Colonic mucosa (tissue), 4 donors: ENCODE data around the gene CAMK1. TPM values are rescaled to one million over a fixed set of nuclear protein-coding genes. Genes with fewer than 3 reads are reported as not detected.

Experiments used
- DNase-seq: peaks from one replicate; pipeline ENCODE4 v3.0.0-alpha.2; 2020
- H3K27ac ChIP-seq: fragments of 200-600 bp; one replicate; pipeline ENCODE4 v1.8.0; 2021
- H3K27me3 ChIP-seq: fragments of 200-600 bp; one replicate; pipeline ENCODE4 v1.8.0; 2021
- H3K36me3 ChIP-seq: fragments of 200-600 bp; one replicate; pipeline ENCODE4 v1.8.0; 2021
- H3K4me1 ChIP-seq: fragments of 200-600 bp; one replicate; pipeline ENCODE4 v1.8.0; 2021; ENCODE audit warnings: mild to moderate bottlenecking
- H3K4me3 ChIP-seq: fragments of 200-600 bp; one replicate; pipeline ENCODE4 v1.8.0; 2021
- H3K9ac ChIP-seq, 2 donors: one replicate each; pipeline ENCODE4 v1.7.0; 2013; ENCODE audit warnings: control low read depth in 2 of 2, low read depth in 2 of 2, low read length in 2 of 2
- H3K9me3 ChIP-seq: fragments of 200-600 bp; one replicate; pipeline ENCODE4 v1.8.0; 2021
- intact Hi-C: fragments of 100-400 bp; cut with DNase I; formaldehyde crosslinking; loops from one replicate; pipeline ENCODE4 v1.14.1; 2022
- total RNA-seq, 2 donors: library from RNA; stranded (reverse); fragmentation: NEBNext Ultra II Directional in 1 of 2; extraction: Animal tissue kit (Norgen Biotek cat#: 25700) in 1 of 2; gene quantifications; one replicate each; pipeline ENCODE4 v1.2.1, GENCODE V29; 2021
- TF ChIP-seq, protein P1 (sequence below): fragments of 200-600 bp; IDR thresholded peaks from one replicate; pipeline ENCODE4 v1.8.0; 2022; ENCODE audit warnings: antibody characterized with exemption, mild to moderate bottlenecking
- donor health status: healthy.
- donor health status: DM: no; HTN: no; CAD: no.
- donor health status: DM: no; HTN: no; CAD: no.

The CAMK1 gene
- total RNA-seq, 2 donors from 2014 or later, result 7.8 to 16.5 TPM

- peaks cover 4% of the 10 kb centered on the region for H3K4me1 ChIP-seq
- TF ChIP-seq, protein P1, sequence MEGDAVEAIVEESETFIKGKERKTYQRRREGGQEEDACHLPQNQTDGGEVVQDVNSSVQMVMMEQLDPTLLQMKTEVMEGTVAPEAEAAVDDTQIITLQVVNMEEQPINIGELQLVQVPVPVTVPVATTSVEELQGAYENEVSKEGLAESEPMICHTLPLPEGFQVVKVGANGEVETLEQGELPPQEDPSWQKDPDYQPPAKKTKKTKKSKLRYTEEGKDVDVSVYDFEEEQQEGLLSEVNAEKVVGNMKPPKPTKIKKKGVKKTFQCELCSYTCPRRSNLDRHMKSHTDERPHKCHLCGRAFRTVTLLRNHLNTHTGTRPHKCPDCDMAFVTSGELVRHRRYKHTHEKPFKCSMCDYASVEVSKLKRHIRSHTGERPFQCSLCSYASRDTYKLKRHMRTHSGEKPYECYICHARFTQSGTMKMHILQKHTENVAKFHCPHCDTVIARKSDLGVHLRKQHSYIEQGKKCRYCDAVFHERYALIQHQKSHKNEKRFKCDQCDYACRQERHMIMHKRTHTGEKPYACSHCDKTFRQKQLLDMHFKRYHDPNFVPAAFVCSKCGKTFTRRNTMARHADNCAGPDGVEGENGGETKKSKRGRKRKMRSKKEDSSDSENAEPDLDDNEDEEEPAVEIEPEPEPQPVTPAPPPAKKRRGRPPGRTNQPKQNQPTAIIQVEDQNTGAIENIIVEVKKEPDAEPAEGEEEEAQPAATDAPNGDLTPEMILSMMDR, result no peak
- intact Hi-C loops, result no loop called here
- H3K9me3 ChIP-seq, result no peaks in the 10 kb centered on the region
- H3K27me3 ChIP-seq, result no peaks in the 10 kb centered on the region
- no peak overlapping the region for H3K27ac ChIP-seq
- no peak overlapping the region for H3K9ac ChIP-seq
- no peak for DNase-seq
- H3K4me3 ChIP-seq, result no peak overlapping the region
- H3K36me3 ChIP-seq, result peaks cover 52% of the 10 kb centered on the region
Observed at GRCh38 chr3:9800529-9800928, 30.8 kb upstream of the CAMK1 start.

GRCh38 chr3:9797196-9797945 is 27.6 kb upstream of the CAMK1 start:
- intact Hi-C loops, result no loop called here
- Histone ChIP-seq H3K36me3 (peaks cover 29% of the 10 kb centered on the region), H3K27me3 (no peaks in the 10 kb centered on the region), H3K9me3 (no peaks in the 10 kb centered on the region), H3K4me1 (peaks cover 4% of the 10 kb centered on the region), H3K4me3 (no peak overlapping the region), H3K9ac (no peak overlapping the region), H3K27ac (no peak overlapping the region)
- TF ChIP-seq, protein P1, result no peak
- DNase-seq, result no peak

GRCh38 chr3:9795207-9795606 is 25.5 kb upstream of the CAMK1 start:
- Histone ChIP-seq H3K27ac (no peak overlapping the region), H3K27me3 (no peaks in the 10 kb centered on the region), H3K9me3 (no peaks in the 10 kb centered on the region), H3K9ac (peak overlapping the region in 1 of 2 donors; percentile 19), H3K4me1 (peaks cover 4% of the 10 kb centered on the region), H3K4me3 (no peak overlapping the region), H3K36me3 (peaks cover 14% of the 10 kb centered on the region)
- intact Hi-C loops, result no loop called here
- TF ChIP-seq, protein P1, result no peak
- no peak for DNase-seq

GRCh38 chr3:9794400-9794799 is 24.7 kb upstream of the CAMK1 start:
- H3K4me1 ChIP-seq, result peaks cover 4% of the 10 kb centered on the region
- H3K27ac ChIP-seq, result no peak overlapping the region
- peaks cover 8% of the 10 kb centered on the region for H3K36me3 ChIP-seq
- no peak for DNase-seq
- H3K9me3 ChIP-seq, result no peaks in the 10 kb centered on the region
- TF ChIP-seq, protein P1, result no peak
- no peak overlapping the region for H3K4me3 ChIP-seq
- H3K9ac ChIP-seq, result no peak overlapping the region
- intact Hi-C loops, result loop anchor here (5.0 kb wide), 1 partner anchor 47 kb away; the partner anchor contains the start of gene OGG1
- H3K27me3 ChIP-seq, result no peaks in the 10 kb centered on the region

DNA sequence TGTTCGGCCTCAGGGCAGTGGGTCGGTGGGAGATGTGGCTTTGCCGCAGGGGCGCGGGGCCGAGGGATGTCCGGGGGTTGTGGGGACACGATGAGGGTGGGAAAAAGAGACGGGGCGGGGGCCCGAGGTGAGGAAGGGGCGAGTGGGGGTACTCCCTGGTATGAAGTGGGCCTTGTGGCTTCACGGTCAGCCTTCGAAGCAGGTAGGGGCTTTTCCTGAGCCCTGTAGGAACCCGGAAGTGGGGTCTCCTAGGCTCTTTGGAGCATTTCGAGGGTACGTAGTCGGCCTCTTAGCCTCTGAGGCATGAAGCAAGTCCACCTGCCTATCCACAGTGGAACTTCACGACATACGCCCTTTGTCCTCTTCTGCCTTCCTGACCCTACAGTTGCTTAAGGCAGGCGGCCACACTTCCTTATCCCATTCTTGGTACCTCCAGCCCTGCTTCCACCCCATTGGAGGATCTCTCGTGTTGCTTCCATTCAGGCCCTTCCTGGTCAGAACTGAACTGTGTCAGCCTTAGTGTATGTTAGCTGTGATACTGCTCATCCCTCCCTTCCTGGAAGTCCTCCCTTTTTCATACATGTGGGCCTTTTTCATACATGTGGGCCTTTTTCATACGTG is 23.5 kb upstream of the CAMK1 start:
- Histone ChIP-seq H3K4me3 (peak overlapping the region; percentile 90), H3K9ac (peak overlapping the region; percentile 84 to 95), H3K27me3 (no peaks in the 10 kb centered on the region), H3K9me3 (no peaks in the 10 kb centered on the region), H3K36me3 (peaks cover 2% of the 10 kb centered on the region), H3K4me1 (peaks cover 4% of the 10 kb centered on the region), H3K27ac (peak overlapping the region; percentile 96)
- DNase-seq, result peak; percentile 60
- intact Hi-C loops, result loop anchor here (5.0 kb wide), 1 partner anchor 46 kb away; the partner anchor contains the start of gene OGG1
- TF ChIP-seq, protein P1, result no peak
